Suppressor macrophage treated with lipopolysaccharide for 1 hour (primary cell): Measurements from ENCODE around the gene PDE7B.
"Not testable (repeated sequence)": the region's sequence is repeated elsewhere in the genome, so short reads cannot be mapped to it uniquely, and the experiment has no call there.

Experiments used
- DNase-seq, 3 donors: peaks; one replicate each; pipeline ENCODE4 v3.0.0-alpha.2; 2020 to 2022

PDE7B gene

DNA sequence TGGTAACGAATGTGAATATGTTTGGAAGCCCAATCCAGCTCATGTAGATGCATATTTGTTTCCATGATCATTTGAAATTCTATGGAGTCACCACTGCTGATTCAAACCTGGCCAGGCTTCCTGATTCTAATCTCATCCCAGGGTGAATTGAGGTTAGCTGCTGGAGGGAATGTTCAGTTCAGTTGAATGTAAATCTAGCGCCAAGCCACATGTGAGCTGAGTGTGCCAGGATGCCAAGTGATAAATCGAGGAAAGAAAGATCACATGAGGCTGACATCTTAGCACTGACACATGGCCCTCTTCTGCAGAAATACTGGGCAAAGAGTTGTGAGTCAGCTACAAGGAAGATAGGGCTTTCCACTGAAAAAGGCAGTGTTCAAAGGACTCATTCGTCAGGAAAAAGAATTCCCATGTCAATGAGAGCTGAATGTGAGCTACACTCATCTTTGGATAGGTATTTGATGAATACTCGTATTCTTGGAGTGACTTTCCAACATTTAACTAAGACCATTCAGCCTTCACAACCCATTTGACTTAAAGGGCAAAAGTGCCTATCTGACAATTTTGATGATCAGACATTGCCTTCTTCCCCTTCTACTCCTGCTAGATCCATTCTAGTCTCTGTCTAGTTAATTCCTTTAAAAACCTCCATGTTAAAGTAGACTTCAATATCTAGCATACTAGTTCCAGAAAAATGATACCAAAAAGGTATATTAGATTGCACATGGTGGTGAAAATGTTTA, 226.5 kb downstream of the PDE7B start:
- DNase-seq = peak in 1 of 3 donors; percentile 9

DNA sequence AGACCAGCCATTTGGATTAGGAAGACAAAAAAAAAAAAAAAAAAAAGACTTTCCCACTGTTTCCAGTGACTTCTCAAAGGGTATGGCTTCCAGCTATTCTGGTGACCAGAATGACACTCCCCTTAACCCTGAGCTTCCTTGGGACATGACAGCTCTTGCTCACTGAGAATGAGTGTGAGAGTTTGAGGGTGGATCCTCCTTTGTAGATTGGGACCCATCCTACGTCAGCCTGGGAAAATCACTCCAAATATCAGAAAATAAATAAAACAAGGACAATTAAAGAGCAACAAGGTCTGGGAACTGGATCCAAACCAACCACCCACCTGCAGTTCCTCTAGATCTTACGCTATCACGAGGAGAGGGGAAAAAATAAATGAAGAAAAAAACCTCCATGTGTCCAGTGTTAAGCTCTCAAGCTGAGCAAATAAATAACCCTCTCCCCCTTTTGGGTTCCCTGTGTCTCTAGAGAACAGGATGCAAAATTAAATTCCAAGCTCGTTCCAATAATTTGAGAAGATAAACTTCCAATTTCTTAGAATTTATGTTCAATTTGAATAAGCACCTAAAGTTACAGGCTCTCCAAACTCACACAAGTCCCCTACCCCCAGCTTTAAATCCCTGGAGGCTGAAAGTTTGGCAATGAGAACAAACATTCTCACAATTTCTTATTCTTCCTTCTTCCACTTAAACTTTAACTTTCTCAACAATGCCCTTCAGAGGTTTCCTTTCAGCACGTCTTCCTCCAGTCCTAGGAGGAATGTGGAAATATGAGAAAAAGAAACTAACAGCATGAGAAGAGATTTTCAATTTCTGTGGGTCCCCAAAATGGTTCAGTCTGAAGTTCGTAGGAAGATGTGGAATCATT, 228.4 kb downstream of the PDE7B start:
- DNase-seq = no peak

DNA sequence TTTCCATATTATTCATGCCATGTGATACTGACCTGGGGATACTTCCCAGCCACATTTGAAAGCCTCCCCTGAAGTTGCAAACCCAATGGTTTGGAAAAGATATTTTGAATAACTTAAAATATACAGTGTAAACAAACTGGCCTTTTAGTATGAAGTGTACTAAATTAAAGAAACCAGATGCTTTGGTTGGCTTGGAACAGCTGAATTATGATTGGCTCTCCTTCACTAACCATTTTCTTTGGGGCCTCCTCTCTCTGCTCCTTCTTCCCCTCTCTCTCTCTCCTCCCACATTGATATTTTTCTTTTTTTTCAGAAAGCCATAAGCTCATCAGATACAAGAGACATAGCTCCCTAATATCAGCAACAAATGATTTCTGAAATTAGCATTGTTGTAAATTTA, 232.0 kb downstream of the PDE7B start:
- DNase-seq = no peak

DNA sequence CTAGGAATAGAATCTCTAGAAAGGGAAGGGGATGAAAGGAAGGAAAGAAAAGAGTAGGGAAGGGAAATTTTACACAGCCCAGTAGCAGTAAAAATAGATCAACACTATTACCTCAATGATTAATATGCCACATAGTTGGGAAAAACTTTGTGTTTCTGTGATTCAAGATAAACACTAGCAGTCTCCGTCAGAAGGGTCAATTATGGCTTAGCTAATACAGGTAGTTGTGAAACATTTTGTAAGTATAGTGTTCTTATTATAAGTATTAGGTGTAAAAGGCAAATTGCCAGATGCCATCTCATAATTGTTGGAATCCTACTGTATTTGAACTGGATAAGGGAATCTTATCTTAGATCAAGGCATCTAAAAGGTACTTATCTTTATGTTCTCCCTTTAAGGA, 232.9 kb downstream of the PDE7B start:
- DNase-seq = no peak

DNA sequence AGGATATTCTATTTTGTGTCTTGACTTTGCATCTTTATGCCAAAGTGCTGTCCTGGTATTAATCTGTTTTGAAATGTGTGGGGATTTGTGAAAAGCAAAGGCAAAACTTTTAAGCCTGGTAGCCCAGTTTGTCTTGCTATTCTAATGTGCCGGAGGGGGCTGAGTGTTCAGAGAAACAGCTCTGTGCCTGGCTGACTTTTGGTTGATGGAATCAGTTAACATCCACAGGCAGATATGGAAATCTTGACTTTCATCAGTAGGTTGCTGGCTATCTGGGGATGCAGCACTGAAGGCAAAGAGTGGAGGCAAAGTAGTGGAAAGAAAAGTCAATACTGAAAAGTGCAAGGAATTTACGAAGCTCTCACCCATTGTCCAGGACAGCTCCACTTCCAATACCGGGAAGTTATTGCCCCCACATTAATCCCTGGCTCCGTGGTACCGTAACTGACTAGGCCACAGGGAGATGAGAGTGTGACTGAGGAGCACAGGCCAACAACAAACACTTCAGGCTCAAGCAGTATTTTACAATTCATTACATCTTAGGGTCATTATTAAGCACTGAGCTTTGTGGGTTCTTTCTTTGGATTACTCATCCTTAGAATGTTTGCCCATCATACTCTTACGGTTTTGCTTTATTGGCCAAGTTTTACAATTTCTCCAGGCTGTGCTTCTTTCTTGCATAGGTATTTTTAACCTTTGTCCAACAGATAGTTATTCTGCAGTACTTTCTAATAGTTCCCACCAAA, 234.0 kb downstream of the PDE7B start:
- DNase-seq = no peak

DNA sequence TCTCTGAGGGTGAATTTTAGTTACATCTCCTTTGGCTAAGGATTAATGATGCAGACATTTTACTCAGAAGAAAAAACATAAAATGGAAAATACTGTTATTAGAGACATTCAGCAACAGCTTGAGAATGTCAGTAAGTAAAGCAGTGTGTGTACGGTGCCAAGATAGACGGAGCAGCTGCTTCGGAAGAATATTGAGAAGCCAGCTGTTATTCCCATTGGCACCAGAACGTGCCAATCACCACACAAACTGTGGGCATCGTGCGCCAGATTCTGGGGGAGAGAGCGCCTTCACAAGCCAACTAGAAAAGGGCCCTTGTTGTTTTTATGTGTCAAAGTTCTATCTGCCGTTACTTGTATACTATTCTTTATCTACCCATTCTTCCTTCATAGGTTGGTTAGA, 235.2 kb downstream of the PDE7B start:
- no peak for DNase-seq

DNA sequence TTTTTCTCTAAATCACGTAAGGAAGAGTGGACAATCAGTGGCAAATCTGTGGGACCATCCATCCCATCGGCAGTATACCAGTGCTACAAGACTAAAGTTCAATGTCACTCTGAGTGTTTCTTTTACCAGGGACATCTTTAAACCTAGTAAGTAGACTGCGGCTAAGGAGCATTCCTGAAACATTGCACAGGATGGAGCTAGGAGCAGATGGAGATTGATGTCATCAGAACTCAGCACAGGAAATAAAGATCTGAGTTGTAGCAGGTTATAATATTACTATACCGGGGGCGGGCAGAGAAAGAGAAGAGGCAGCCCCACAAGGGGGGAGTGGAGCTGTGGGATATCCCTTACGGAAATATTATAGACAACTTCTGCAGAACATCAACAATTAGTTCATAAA, 236.5 kb downstream of the PDE7B start:
- no peak for DNase-seq

DNA sequence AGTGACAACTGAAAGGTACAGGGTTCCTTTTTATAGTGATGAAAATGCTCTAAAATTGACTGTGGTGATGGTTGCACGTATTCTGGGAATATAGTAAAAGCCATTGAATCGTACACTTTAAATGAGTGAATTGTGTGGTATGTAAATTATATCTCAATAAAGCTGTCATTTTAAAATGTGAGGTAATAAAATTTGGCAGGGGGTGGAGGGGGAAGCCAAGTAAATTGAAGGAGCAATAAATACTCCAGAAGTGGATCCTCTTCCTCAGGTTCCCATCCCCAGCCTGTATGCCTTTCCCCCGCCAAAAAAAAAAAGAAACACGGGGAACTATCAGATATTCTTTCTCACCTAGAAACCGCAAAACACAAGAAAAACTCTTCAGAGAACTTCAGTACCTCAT, 237.2 kb downstream of the PDE7B start:
- DNase-seq = no peak

DNA sequence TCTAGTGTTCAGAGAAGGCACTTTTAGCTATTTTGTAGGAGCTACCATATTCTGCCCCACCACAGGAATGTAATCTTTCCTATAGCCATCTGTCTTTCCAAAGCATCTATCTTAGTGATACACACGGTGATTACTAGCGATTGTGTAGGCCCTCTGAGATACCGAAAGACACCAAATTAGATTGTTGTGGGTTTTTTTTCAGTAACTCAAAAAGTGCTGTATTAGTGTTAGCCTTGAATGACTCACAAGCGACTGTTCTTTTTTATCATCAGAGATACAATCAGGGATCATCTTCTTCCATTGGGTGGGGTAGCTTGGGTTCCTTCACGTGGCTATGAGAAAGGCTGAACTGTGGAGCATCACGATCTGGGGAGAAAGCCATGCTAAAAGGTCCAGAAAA, 238.4 kb downstream of the PDE7B start:
- DNase-seq = no peak

DNA sequence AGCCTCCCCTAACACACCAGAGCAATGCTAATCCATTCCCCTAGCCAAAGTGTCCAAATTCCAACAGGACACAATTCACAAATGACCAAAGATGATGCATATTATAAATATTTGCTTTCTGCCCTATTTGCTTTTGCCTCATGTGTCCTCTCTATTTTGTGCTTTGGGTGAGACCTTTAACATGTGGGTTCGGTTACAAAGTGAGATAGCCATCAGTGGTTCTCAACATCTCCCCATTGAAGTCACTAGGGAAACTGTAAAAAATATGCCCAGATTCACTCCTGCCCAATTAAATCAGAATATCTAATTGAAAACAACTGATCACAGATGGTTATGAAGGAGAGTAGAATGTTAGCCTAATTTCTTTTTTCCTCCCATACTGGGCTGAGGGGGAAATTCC, 239.4 kb downstream of the PDE7B start:
- DNase-seq = no peak

DNA sequence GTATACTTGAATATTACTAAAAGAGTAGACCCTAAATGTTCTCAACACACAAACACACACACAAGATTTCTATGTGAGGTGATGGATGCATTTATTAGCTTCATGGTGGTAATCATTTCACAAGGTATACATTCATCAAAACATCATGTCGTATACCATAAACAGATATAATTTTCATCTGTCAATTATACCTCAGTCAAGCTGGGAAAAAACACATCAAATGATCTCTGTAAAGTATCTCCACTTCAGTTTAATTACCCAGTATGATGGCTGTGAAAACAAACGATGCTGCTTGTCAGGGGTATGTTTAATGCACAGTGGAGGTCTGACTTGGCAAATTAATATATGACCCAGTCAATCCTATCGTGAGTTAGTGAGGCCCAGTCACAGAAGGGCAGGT, 241.4 kb downstream of the PDE7B start:
- DNase-seq = no peak

DNA sequence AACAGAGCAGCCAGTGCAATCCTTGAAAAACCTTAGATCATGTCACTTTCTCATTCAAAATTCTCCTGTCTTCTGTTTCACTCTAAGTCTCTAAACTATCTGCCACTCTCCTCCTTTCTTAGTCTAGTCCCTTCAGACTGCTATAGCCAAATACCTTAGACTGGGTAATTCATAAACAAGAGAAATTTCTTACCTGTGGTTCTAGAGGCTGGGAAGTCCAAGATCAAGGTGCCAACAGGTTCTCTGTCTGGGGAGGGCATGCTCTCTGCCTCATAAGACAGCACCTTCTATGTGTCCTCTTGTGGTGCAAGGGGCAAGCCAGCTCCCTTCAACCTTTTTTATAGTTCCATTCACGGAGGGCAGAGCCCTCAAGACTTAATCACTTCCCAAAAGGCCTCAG, 242.3 kb downstream of the PDE7B start:
- no peak for DNase-seq

DNA sequence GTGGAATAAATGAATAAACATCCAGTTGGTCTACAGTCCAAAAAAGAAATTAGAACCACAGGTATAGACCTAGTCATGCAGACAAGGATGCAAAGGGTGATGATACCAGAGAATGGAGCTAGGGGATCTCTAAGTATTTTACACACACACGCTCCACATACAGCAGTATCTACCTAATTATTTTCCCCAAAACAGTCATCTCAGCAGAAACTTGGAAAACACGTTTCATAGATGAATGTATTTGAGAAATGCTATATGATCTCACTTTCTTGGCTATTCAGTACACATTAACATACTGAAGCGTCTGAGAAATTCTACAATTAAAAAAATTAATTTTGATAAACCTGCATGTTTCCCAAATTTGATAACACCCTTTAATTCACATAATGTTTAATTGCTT, 243.3 kb downstream of the PDE7B start:
- no peak for DNase-seq

DNA sequence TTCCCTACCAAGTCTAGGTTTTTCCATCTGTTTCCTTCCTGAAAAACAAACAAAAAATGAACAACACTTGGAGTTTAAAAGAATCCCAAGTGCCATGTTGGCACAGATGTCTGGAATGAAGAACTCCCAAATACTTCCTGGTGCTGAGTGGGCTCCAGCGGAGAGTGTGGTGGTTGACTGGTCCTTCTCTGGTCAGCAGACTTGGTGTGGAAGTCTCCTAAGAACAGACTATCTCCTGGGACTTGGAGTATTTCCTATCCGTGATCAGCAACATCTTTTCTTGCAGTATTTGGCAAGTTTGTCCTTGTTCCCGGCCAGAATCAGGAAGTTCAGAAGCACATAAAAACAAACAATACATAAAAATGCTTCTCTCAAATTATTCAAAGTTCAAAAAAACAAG, 244.5 kb downstream of the PDE7B start:
- DNase-seq = no peak

DNA sequence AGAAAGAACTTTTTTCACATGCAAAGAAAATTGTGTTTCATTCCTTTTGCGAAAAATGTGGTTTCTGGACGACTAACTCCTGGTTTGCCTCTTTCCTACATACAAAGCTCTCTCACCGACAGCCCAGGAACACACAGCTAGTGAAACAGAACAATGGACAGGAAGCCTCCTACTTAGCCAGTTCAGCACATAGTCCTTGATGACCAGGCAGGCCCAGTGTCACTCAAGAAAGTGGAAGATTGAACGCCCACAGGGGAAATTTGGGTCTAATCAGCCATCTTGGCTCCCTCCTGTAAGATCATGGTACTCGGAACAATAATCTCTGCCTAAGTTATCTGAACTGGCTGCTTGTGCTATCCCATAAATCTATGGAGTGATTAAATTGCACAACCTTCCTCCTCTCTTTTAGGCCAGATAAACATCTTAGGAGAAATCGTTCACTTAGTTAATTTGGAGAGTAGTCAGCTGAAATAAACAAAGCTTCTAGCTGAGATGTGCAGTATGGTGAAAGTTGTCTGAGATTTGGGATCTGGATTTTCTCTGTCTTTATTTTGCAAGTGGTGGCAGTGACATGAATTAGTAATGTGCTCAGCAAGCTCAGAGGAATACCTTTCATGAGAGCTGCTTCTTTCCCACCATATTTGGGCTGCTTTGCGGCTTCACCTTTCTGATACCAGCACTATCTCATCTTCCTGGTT, 251.6 kb downstream of the PDE7B start:
- peak in 2 of 3 donors; percentile 17 to 21 for DNase-seq

DNA sequence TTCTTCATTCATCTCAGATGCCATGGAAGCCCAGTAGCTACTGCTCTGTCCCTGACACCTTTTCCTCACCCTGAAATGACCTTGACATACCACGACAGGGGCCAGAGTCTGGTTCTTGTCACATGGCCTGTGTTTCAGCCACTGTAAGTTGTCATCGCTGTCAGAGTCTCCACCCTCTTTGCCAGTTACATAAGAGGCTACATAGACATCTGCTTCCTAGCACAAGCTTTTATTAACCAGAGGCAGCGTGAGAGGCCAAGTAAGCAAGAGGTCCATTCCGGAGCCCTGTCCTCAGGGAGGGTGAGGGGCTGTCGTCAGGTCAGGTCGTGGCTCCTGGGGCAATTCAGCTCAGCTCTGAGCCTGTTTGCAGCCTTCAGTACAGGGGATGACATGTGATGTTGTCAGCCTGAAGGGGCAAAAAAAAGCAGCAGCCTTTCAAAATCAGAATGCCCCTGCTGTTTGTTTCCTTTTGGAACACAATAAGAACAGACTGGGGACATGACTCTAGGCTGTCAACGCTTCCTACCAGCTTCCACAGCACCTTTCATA, 252.3 kb downstream of the PDE7B start:
- DNase-seq = no peak

DNA sequence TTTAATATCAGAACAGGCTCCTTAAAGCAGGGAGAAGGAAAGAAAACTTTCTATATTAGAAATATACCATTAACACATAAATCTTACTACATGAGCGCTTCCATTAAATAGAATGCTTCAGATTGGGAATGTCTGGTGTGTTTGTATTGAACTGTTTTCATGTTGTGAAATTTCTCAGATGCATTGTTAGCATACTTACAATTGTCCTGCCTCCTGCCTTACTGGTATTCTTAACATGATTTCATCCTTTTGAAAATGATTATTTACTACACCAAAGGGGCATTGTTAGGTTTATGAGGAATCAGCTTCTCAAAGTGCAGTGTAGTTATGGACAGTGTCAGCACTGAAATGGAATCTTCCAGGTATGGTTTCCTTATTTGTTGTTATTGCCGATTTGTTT, 253.1 kb downstream of the PDE7B start:
- no peak for DNase-seq

DNA sequence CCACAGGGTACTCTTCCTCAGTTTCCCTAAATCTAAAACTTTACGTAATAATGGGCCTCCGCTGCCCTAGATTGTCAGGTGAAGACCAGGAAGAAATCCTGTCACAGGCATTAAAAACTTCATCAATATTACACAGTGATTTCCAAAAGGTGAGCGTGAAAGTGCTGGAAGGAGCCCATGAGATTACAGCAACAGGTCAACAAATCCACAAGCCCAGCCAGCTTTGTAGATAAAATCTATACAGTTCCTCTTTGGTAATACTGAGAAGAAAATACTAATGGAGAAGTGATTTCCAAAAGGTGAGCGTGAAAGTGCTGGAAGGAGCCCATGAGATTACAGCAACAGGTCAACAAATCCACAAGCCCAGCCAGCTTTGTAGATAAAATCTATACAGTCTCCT, 254.3 kb downstream of the PDE7B start:
- not testable (repeated sequence) for DNase-seq

DNA sequence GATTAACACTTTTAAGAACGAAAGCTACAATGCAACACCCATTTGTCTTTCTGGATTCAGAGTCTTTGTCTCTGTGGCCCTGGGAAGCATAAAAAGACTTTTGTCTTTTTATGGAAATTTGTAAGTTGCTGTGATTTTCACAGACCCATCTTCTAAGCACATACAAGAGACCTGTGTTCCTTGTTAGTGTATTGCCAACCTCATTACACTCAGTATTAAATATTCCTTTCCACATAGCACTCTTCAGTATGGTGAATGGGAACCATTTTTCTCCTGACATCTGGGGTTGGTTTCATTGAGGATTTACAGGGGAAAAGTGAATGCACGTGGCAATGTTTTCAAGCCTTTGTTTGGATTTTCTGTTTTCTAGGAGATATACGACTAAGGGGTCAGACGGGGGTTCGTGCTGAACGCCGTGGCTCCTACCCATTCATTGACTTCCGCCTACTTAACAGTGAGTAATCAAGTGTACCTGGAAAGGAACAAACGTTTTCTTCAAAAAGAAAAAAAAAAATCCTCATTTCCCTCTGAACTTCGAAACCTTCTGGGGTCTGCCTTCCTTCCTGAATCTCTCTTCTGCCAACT, 257.0 kb downstream of the PDE7B start:
- DNase-seq = no peak

DNA sequence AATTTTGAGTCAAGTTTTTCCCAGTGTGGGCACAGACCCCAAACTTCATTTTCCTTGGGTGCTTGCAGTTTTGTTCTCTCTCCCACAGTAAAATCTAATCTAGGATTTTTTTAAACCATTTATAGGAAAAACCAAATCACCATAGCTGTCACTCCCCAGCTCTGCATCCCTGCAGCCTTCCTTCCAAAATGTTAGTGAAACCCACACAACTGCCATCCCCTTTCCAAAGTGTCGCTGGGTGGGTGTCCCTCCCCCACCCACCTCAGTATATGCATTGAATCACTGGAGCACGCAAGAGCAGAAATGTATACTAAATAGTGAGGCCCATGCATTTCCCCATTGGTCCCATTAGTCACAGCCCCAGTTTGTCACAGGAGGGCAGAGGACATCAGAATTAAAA, 260.3 kb downstream of the PDE7B start:
- no peak for DNase-seq

DNA sequence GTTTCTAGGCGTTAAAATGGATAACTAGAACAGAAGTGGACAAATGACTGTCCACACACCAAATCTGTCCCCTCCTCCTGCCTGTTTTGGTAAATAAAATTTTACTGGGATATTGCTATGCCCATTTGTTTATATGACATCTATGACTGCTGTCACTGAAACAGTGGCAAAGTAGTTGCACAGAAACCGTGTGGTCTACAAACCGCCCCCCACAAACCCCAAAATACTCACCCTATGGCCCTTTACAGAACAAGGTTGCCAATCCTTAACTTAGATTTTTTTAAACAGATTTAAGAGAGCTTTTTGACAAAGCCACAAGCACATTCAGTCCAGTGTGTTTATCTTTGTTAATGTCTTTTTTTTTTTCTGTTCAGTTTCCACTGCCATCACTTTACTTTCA, 260.8 kb downstream of the PDE7B start:
- no peak for DNase-seq

DNA sequence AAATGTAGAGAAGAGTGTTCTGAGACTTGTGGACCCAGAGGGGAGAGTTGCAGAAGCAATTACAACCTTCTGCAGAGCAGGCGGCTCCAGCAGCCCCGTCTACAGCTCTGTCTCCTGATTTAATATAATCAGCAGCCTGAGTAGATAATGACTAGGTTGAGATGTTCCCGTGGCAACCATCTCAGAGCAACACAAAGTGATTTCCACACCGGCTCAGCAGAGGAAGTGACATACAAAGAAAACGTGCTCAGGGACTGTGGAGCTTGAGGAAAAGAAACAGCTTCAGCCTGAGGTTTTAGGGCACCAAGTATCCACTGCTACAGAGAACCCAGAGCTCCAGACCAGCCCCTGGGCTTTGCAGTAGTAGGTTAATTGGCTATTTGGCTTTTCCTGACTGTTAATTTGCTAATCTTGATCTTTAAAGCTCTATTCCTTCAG, 262.3 kb downstream of the PDE7B start:
- peak; percentile 52 to 62 (median 59) for DNase-seq
